Measurements from ENCODE around the gene SPECC1.
"Not testable (repeated sequence)": the region's sequence is repeated elsewhere in the genome, so short reads cannot be mapped to it uniquely, and the experiment has no call there.

The SPECC1 gene

GRCh38 chr17:20097330-20097729 lies 88.2 kb downstream of the SPECC1 start:
- DNase-seq, result no peak

- no peak for DNase-seq
Observed at GRCh38 chr17:20098314-20098713, 89.2 kb downstream of the SPECC1 start.

- not testable (repeated sequence) for DNase-seq
Observed at GRCh38 chr17:20100806-20101205, 91.6 kb downstream of the SPECC1 start.

GRCh38 chr17:20103454-20104446 lies 94.6 kb downstream of the SPECC1 start:
- no peak for DNase-seq

GRCh38 chr17:20105539-20106280 lies 96.6 kb downstream of the SPECC1 start:
- DNase-seq, result no peak

- DNase-seq, result not testable (repeated sequence)
Observed at GRCh38 chr17:20106446-20106845, 97.3 kb downstream of the SPECC1 start.

- no peak for DNase-seq
Observed at GRCh38 chr17:20109076-20109475, 99.9 kb downstream of the SPECC1 start.

GRCh38 chr17:20111538-20111937 lies 102.4 kb downstream of the SPECC1 start:
- no peak for DNase-seq

- DNase-seq, result no peak
Observed at GRCh38 chr17:20114466-20114865, 105.3 kb downstream of the SPECC1 start.

- no peak for DNase-seq
Observed at GRCh38 chr17:20116683-20117309, 107.6 kb downstream of the SPECC1 start.

- no peak for DNase-seq
Observed at GRCh38 chr17:20118280-20118679, 109.1 kb downstream of the SPECC1 start.

GRCh38 chr17:20120836-20121235 lies 111.7 kb downstream of the SPECC1 start:
- DNase-seq, result no peak

- no peak for DNase-seq
Observed at GRCh38 chr17:20121359-20122253, 112.4 kb downstream of the SPECC1 start.

GRCh38 chr17:20122254-20122879 lies 113.2 kb downstream of the SPECC1 start:
- DNase-seq, result no peak

GRCh38 chr17:20123209-20123608 lies 114.0 kb downstream of the SPECC1 start:
- DNase-seq, result no peak

- DNase-seq, result no peak
Observed at GRCh38 chr17:20125724-20126123, 116.6 kb downstream of the SPECC1 start.

- no peak for DNase-seq
Observed at GRCh38 chr17:20127360-20128035, 118.3 kb downstream of the SPECC1 start.

GRCh38 chr17:20128036-20128667 lies 119.0 kb downstream of the SPECC1 start:
- DNase-seq, result no peak

- no peak for DNase-seq
Observed at GRCh38 chr17:20133517-20133916, 124.4 kb downstream of the SPECC1 start.

GRCh38 chr17:20141198-20141972 lies 132.2 kb downstream of the SPECC1 start:
- DNase-seq, result no peak
